Stimulated activated CD8-positive, alpha-beta memory T cell treated with anti-CD3 and anti-CD28 coated beads, Interleukin-12 subunit alpha, Interleukin-12 subunit beta, amount 100 ng/mL, for 24 hours (primary cell): ENCODE measurements around the gene DIPK1C.
"Not testable (repeated sequence)": the region's sequence is repeated elsewhere in the genome, so short reads cannot be mapped to it uniquely, and the experiment has no call there.

Source experiments
- DNase-seq: peaks from one replicate; pipeline ENCODE4 v3.0.0-alpha.2; 2020; ENCODE audit errors: extremely low read depth

Gene DIPK1C

GRCh38 chr18:74457043-74457724 is at the start of gene DIPK1C:
TSS of gene DIPK1C (minus strand) at chr18:74457308. CDS start at chr18:74457259, 49 bp downstream.
- DNase-seq = no peak

DNA sequence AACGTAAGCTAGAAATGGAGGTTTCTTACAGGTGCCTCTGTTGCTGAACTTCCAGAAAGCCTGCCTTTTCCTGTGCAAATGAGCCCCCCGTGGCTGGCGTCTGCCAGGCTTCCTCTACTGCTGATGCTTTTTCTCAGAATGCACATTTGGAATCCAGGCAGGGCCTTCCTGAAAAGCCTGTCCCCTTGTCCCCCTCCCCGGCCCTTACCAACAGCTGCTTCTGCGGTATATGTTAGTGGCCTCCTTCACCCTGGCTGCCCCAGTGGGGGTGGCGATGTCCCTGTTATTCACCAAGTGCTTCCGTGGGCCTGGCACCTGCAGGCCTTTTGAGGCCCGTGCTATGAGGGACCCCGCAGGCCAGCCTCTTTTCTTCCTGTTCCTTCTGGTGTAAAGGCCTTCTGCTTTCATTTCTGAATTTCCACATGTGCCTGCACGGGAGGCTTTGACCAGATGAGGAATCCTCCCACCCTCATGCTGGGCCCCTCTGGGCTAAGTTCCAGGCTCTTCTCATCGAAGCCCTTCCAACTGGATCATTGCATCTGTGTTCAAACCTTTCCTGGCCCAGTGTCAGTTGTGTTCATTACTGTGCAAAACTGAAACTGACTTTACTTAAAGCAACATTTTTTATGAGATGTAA is 49.5 kb upstream of the DIPK1C start:
- no peak for DNase-seq

DNA sequence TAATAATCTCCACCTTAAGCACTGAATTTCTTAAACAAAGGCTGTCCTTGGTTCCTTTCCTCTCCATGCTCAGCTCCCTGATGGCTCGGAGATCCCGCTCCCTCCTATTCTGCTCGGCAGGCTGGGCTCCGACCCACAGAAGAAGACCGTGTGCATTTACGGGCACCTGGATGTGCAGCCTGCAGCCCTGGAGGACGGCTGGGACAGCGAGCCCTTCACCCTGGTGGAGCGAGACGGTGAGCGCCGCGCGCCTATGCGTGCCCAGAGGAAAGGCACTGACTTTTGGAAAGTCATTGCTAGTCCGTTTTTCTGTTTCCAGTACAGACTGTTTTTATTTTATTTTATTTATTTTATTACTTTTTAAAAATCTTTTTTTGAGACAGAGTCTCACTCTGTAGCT is 48.7 kb upstream of the DIPK1C start:
- no peak for DNase-seq

DNA sequence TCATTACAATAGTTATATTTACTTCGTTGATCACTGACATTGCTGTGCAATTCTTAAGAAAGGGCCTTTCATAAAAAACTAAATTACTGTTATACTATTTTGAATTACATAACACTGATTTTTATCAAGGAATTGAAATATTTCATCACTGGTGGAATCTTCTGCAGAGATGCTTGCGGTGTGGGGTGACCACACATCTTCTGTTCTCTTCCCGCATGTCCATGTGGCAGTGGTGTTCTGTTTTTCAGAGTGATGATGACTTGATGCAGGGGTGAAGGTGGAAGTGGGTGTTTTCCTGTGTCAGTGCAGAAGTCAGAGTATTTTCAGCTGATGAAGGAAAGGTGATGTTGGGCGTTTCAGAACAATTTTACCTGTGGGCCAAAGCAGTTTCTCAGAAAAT is 46.0 kb upstream of the DIPK1C start:
- DNase-seq = no peak

DNA sequence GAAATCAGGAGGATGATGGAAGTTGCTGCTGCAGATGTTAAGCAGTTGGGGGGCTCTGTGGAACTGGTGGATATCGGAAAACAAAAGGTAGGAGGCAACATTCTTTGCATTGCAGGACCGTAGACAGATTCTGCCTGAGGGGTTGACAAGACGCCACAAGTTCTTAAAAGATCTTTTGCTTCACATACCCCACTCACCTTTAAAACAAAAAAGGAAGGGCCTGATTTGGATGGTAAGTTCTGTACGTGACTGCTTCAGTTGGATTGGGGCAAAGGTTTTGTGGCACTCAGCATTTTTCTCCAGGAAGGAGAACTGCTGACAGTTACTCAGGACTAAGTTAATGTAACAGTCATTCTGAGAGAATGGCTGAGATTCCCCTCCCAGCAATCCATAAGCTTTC is 44.3 kb upstream of the DIPK1C start:
- DNase-seq = no peak

GRCh38 chr18:74500774-74501173 is 43.7 kb upstream of the DIPK1C start:
- not testable (repeated sequence) for DNase-seq

DNA sequence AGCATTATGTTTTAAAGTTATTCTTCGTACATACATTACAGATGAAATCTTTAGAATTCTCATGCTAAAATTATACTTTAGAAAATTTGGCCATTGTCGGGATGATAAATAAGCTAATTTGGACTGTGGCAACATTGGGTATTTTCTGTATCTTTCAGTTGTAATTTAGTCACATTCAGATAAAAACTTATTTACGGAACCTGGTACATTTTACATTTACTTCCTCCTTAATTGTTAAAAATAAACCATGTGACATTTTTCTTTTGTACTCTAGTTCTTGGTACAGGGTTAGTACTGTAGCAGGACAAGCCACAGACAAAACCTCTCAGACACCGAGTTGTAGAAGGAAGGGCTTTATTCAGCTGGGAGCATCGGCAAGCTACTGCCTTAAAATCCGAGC is 43.3 kb upstream of the DIPK1C start:
- DNase-seq = no peak

DNA sequence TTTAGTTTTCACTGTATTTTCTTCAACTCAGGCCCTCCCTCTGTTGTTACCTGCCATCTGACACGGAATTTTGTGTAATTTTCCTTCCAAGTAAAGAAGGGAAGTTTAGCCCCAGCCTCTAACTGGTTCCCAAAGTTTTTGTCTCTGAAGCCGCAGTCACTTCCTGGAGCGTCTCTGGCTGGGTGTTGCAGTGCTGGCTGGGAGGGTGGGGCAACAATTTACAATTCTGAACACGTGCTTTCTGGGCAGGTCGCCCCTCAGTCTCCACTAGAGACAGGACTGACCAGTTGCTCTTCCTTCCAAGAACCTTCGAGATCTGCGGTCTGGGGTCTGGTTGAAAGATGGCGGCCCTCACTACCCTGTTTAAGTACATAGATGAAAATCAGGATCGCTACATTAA is 42.5 kb upstream of the DIPK1C start:
- DNase-seq = no peak

DNA sequence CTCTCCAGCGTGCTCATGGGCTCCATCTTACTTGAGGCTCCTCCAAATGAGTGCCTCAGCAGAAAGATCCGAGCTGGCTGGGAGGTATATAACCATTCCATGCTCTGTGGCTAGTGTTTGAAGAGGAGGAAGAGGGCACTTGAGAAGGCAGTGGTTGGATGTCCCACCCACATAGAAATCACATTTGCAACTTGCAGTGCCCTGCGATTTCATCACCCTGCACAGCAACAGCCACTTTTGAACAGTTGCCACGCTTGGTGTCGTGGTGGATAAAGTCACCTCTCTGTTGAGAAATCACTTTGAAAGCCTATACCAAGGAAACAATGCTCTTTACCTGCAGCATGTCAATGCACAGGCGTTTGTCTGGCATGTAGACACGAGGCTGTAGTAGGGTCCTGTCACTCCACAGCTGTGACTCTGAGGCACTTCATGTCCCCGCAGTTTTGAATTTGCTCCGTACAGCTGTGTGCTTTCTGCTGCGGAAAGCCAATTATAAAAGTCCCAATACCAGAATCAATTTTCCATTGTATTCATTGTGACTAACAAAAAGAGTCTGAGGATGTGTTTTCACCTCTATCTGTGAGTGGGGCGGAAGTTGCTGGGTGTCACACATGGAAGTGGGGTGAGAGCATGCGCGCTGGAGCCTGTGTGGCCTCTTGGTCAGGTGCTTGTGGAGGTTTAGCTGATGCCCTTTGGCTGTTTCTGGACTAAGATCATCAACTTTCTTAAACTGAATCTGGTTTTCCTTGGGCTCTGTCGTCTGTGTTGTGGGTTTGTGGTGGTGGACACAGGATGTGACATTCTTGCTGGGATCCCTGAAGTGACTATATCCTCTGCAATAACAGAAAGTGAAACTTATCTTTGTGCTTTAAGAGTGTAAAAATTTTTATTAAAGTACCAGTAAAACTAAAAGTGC is 41.9 kb upstream of the DIPK1C start:
- peak; percentile 63 for DNase-seq

- DNase-seq = no peak
Measured at GRCh38 chr18:74497778-74498177, 40.7 kb upstream of the DIPK1C start.

GRCh38 chr18:74497324-74497676 is 40.2 kb upstream of the DIPK1C start:
- no peak for DNase-seq

DNA sequence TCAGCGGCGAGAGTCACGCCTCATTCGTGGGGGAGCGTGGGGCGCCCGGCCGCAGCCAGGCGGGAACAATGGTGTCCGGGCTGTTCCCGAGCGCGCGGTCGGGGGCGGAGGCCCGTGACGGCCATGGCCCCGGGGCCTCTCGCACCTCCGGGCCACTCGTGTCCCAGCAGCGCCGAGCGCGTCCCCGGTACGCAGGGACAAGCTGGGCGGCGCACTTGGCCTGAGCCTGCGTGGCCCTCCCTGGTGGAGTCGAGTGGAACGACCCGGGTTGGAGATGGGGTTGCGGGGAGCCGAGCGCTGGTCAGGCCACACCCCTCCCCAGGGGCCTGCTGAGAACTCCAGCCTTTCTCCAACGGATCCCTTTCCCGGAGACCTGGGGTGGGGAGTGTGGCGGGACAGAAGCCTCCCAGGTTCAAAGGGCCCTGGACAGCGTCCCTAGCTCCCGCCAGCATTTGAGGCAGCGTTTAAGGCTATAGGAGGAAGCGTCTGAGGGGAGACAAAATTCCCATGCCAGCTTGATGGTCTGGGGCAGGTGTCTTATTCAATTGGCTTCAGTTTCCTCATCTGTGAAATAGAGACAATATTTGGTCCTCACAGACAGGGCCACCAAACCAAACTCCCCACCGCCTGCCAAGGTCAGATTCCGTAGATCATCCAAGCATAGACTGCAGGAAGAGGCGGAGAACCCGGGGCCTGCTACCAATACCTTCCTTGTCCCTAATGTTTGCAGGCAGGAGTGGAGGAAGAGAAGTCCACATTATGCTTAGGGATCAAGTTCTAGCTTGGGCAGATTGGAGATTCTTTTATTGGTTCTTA is 39.6 kb upstream of the DIPK1C start:
- DNase-seq = no peak

DNA sequence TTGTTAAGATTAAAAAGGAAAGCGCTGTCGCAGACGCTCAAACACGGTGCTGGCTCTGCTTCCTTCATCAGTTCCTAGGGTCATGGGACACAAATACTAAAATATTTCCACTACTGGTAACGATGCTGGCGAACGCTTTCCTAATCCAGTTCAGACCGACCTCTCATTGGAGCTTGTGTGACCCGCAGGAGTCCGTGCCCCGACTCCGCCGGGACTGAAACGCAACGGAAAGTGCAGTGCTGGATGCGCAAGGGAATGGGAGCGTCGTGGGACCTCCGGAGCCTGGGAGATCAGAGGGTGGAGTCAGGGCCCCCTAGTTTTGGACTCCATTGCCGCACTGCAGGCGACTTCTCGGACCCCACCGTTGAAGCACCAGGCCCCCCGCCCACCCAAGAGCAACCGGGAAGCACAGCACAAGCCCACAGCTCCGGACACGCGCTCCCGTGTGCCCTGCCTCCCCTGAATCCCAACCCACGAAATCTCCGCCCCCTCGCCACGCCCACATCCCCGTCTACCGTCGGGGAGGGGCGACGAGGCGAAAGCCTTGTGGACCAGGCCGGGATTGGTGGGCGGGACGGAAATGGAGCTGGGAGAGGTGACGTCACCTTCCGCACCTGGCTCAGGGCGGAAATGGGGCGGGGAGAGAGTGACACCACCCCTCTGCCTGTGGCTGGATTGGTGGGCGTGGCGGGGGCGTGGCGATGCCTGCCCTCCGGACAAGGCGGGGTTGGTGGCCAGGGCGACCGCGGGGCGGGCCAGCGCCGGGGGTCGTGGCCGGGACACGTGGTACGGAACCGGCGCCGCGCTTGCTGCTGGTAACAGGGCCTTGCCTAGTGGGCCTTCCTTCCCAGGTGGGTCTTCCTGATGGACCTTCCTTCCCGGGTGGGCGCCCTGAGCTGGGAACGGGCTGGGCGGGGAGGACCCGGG is 38.7 kb upstream of the DIPK1C start, which contains the start of gene CNDP2:
Gene CNDP2, plus strand, starts transcription at position 783 of the 927 bp plus-strand sequence. CDS start 3,611 bp downstream, outside the sequence.
- DNase-seq = peak; percentile 99

- DNase-seq = no peak
Measured at GRCh38 chr18:74494514-74494913, 37.4 kb upstream of the DIPK1C start.

DNA sequence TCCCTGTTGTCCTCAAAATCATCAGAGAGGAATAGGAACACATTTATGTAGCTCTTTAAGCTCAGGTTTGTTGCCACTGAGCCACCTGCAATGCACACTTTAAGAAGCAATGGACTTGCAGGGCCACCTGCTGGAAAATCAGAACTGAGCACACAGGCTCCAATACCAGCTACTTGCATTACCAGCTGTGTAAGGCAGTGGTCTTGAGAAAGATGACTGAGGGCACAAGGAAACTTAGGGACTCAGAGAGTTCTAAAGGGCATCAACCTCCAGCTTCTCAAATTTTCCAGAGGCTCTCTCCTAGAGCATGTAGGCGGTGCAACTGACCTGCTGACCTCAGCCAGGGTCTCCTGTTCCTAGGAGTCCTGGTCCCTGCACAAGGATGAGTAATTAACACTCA is 36.6 kb upstream of the DIPK1C start:
- no peak for DNase-seq

DNA sequence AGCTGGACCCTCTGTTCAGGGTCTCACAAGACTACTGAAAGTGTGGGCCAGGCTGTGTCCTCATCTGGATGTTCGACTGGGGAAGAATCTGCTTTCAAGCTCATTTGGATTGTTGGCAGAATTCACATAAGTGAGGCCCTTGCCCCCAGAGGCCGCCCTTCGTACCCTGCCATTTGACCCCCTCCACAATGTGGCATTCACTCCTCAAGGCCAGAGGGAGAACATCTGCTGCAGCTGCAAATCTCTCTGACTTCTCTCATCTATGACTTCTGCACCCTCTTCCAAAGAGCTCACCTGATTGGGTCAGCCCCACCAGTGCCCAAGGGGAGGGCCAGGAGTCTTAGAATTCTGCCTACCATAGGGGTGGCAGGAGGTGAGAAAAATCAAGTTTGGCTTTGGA is 35.2 kb upstream of the DIPK1C start:
- DNase-seq = no peak

- DNase-seq = no peak
Measured at GRCh38 chr18:74489676-74490075, 32.6 kb upstream of the DIPK1C start.

- DNase-seq = no peak
Measured at GRCh38 chr18:74488864-74489263, 31.8 kb upstream of the DIPK1C start.

- no peak for DNase-seq
Measured at GRCh38 chr18:74488354-74488753, 31.2 kb upstream of the DIPK1C start.

DNA sequence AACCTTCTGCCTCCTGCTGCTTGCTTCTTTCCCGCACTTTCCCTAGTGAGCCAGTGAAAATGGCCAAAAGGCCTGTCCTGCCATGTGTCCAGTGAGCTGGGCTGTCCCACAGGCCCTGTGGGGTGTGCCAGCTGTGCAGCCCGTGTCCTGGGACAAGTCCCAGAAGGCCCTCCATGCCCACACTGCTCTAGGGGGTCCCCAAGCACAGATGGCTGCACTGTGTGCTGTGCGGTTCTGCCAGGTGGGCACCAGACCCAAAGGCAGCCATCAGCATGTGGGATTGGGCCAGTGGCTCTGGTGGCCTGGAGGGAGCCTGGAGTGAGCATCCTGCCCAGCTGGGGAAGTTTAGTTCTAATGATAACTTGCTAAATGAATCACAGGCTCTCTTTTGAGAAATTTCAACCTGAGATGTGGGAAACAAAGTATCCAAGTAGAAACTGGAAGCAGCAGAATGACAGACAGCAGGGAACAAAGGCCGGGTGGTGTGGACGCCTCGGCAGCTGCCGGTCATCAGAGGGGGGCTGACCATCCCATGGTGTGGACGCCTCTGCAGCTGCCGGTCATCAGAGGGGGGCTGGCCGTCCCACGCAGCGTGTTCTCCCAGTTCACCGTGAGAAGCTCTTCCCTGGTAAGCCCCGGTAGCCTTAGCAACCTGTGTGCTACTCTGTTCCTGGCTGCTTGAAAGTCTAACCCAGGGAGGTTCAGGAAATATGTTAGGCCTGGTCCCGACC is 29.2 kb upstream of the DIPK1C start:
- DNase-seq = no peak
